Measurements from ENCODE around the gene PTPRD.
"Not testable (repeated sequence)": the region's sequence is repeated elsewhere in the genome, so short reads cannot be mapped to it uniquely, and the experiment has no call there.

PTPRD gene

GRCh38 chr9:9498846-9499245 is 1114.0 kb downstream of the PTPRD start:
- DNase-seq (ENCODE audit: low read depth): no peak

- DNase-seq (ENCODE audit: low read depth): no peak
Observed at GRCh38 chr9:9498128-9498527, 1114.7 kb downstream of the PTPRD start.

GRCh38 chr9:9494336-9494735 is 1118.5 kb downstream of the PTPRD start:
- no peak for DNase-seq (ENCODE audit: low read depth)

GRCh38 chr9:9492506-9492905 is 1120.3 kb downstream of the PTPRD start:
- no peak for DNase-seq (ENCODE audit: low read depth)

- DNase-seq (ENCODE audit: low read depth): no peak
Observed at GRCh38 chr9:9489183-9489582, 1123.6 kb downstream of the PTPRD start.

GRCh38 chr9:9483175-9483574 is 1129.6 kb downstream of the PTPRD start:
- DNase-seq (ENCODE audit: low read depth): no peak

- no peak for DNase-seq (ENCODE audit: low read depth)
Observed at GRCh38 chr9:9478741-9479140, 1134.1 kb downstream of the PTPRD start.

GRCh38 chr9:9469271-9469670 is 1143.5 kb downstream of the PTPRD start:
- no peak for DNase-seq (ENCODE audit: low read depth)

GRCh38 chr9:9441874-9442273 is 1170.9 kb downstream of the PTPRD start:
- not testable (repeated sequence) for DNase-seq (ENCODE audit: low read depth)

- DNase-seq (ENCODE audit: low read depth): no peak
Observed at GRCh38 chr9:9437641-9438040, 1175.2 kb downstream of the PTPRD start.

- not testable (repeated sequence) for DNase-seq (ENCODE audit: low read depth)
Observed at GRCh38 chr9:9426454-9426853, 1186.3 kb downstream of the PTPRD start.

GRCh38 chr9:9412241-9412640 is 1200.6 kb downstream of the PTPRD start:
- no peak for DNase-seq (ENCODE audit: low read depth)

GRCh38 chr9:9410736-9411135 is 1202.1 kb downstream of the PTPRD start:
- no peak for DNase-seq (ENCODE audit: low read depth)

GRCh38 chr9:9399982-9400381 is 1212.8 kb downstream of the PTPRD start:
- DNase-seq (ENCODE audit: low read depth): no peak

- DNase-seq (ENCODE audit: low read depth): no peak
Observed at GRCh38 chr9:9396518-9396917, 1216.3 kb downstream of the PTPRD start.

- DNase-seq (ENCODE audit: low read depth): no peak
Observed at GRCh38 chr9:9395539-9395938, 1217.3 kb downstream of the PTPRD start.

GRCh38 chr9:9392755-9393154 is 1220.0 kb downstream of the PTPRD start:
- no peak for DNase-seq (ENCODE audit: low read depth)

GRCh38 chr9:9389904-9390303 is 1222.9 kb downstream of the PTPRD start:
- no peak for DNase-seq (ENCODE audit: low read depth)

- DNase-seq (ENCODE audit: low read depth): no peak
Observed at GRCh38 chr9:9387511-9388115, 1225.2 kb downstream of the PTPRD start.

- no peak for DNase-seq (ENCODE audit: low read depth)
Observed at GRCh38 chr9:9362332-9362731, 1250.5 kb downstream of the PTPRD start.

GRCh38 chr9:9352877-9353481 is 1259.8 kb downstream of the PTPRD start:
- no peak for DNase-seq (ENCODE audit: low read depth)

- DNase-seq (ENCODE audit: low read depth): no peak
Observed at GRCh38 chr9:9341203-9341602, 1271.6 kb downstream of the PTPRD start.

- no peak for DNase-seq (ENCODE audit: low read depth)
Observed at GRCh38 chr9:9337129-9337528, 1275.7 kb downstream of the PTPRD start.

GRCh38 chr9:9326749-9327148 is 1286.1 kb downstream of the PTPRD start:
- DNase-seq (ENCODE audit: low read depth): no peak

Measured in GM04504 (cell line).